ENCODE data around the gene ARPC5L. TPM values are rescaled to one million over a fixed set of nuclear protein-coding genes. Genes with fewer than 3 reads are reported as not detected.
A peak's percentile ranks its signal among the peaks of the same experiment; 100 is the strongest.

Gene ARPC5L
- total and polyA plus RNA-seq, 9 of the 15 experiments (the other 6 are each of a cell fraction or from before 2014, with no cell fraction given): 25.4 to 113 (median 63.8) TPM

GRCh38 chr9:124857533-124858162 is 4.3 kb upstream of the ARPC5L start (continued):
- peak; percentile 89 for TF ChIP-seq ZBTB33 (CRISPR knock-in tag; IDR thresholded peaks at IDR 0.05)
- no peak for TF ChIP-seq TSC22D4 (tag; IDR thresholded peaks at IDR 0.05)
- TF ChIP-seq ZNF408 (CRISPR knock-in tag; IDR thresholded peaks at IDR 0.05; ENCODE audit: low read depth): no peak
- no peak for TF ChIP-seq SMARCE1 (IDR thresholded peaks at IDR 0.05)
- no peak for TF ChIP-seq RUNX1 (IDR thresholded peaks at IDR 0.05; ENCODE audit: low read depth)
- no peak for TF ChIP-seq TBP (optimal IDR thresholded peaks at IDR 0.05; ENCODE audit: low read depth, low read length)
- TF ChIP-seq ZFP1 (CRISPR knock-in tag; IDR thresholded peaks at IDR 0.05): no peak
- TF ChIP-seq ZNF174 (CRISPR knock-in tag; IDR thresholded peaks at IDR 0.05): no peak
- no peak for TF ChIP-seq EP400 (IDR thresholded peaks at IDR 0.05)
- TF ChIP-seq TFAP4 (CRISPR knock-in tag; IDR thresholded peaks at IDR 0.05; ENCODE audit: borderline replicate concordance): peak; percentile 33; the same call in 1 of the 2 replicates
- no peak for TF ChIP-seq CREB3L1 (IDR thresholded peaks at IDR 0.05; ENCODE audit: borderline replicate concordance, low read depth)
- TF ChIP-seq ZNF436 (CRISPR knock-in tag; IDR thresholded peaks at IDR 0.05): no peak
- TF ChIP-seq DACH1 (IDR thresholded peaks at IDR 0.05; ENCODE audit: partially characterized antibody): no peak
- no peak for TF ChIP-seq KDM5B (IDR thresholded peaks at IDR 0.05; ENCODE audit: insufficient replicate concordance, low read depth, low read length)
- TF ChIP-seq ZFX (CRISPR knock-in tag; IDR thresholded peaks at IDR 0.05): 0 out of 2 replicates have a peak, but pooled peaks have one; percentile 9
- no peak for TF ChIP-seq ZNF24 (IDR thresholded peaks at IDR 0.05)
- TF ChIP-seq HNRNPL (IDR thresholded peaks at IDR 0.05; ENCODE audit: low read depth, low read length): no peak
- TF ChIP-seq MYNN (IDR thresholded peaks at IDR 0.05): no peak
- no peak for TF ChIP-seq MYNN (CRISPR knock-in tag; IDR thresholded peaks at IDR 0.05)
- no peak for TF ChIP-seq TCF7L2 (IDR thresholded peaks at IDR 0.05; ENCODE audit: low read depth, low read length)
- TF ChIP-seq HIVEP1 (CRISPR knock-in tag; IDR thresholded peaks at IDR 0.05): no peak
- no peak for TF ChIP-seq EZH2 (IDR thresholded peaks at IDR 0.05; ENCODE audit: borderline replicate concordance, low read depth, low read length)
- TF ChIP-seq ZKSCAN3 (CRISPR knock-in tag; IDR thresholded peaks at IDR 0.05): no peak
- no peak for TF ChIP-seq PTRF (tag; IDR thresholded peaks at IDR 0.05)
- peak; percentile 74 for TF ChIP-seq RBM22 (IDR thresholded peaks at IDR 0.05; ENCODE audit: low read depth, low read length, poor library complexity, severe bottlenecking)
